ENCODE measurements around the gene HIVEP1.

The HIVEP1 gene

GRCh38 chr6:12118607-12119006 is 106.5 kb downstream of the HIVEP1 start:
- no peak for DNase-seq (ENCODE audit: low read depth)
- TF ChIP-seq CTCF (conservative IDR thresholded peaks at IDR 0.05; ENCODE audit: low read length): no peak
- H3K4me3 ChIP-seq (ENCODE audit: low read length): no peak overlapping the region

GRCh38 chr6:12119085-12119588 is 107.0 kb downstream of the HIVEP1 start:
- no peak for TF ChIP-seq CTCF (conservative IDR thresholded peaks at IDR 0.05; ENCODE audit: low read length)
- no peak overlapping the region for H3K4me3 ChIP-seq (ENCODE audit: low read length)
- DNase-seq (ENCODE audit: low read depth): no peak

GRCh38 chr6:12125396-12125795 is 113.3 kb downstream of the HIVEP1 start:
- TF ChIP-seq CTCF (conservative IDR thresholded peaks at IDR 0.05; ENCODE audit: low read length): no peak
- no peak for DNase-seq (ENCODE audit: low read depth)
- no peak overlapping the region for H3K4me3 ChIP-seq (ENCODE audit: low read length)

- TF ChIP-seq CTCF (conservative IDR thresholded peaks at IDR 0.05; ENCODE audit: low read length): no peak
- H3K4me3 ChIP-seq (ENCODE audit: low read length): no peak overlapping the region
- no peak for DNase-seq (ENCODE audit: low read depth)
These were observed 113.9 kb downstream of the HIVEP1 start for GRCh38 chr6:12126051-12126450.

- H3K4me3 ChIP-seq (ENCODE audit: low read length): no peak overlapping the region
- DNase-seq (ENCODE audit: low read depth): no peak
- no peak for TF ChIP-seq CTCF (conservative IDR thresholded peaks at IDR 0.05; ENCODE audit: low read length)
These were observed 117.4 kb downstream of the HIVEP1 start for GRCh38 chr6:12129523-12129922.

- H3K4me3 ChIP-seq (ENCODE audit: low read length): no peak overlapping the region
- DNase-seq (ENCODE audit: low read depth): peak; percentile 6
- no peak for TF ChIP-seq CTCF (conservative IDR thresholded peaks at IDR 0.05; ENCODE audit: low read length)
These were observed 120.5 kb downstream of the HIVEP1 start for GRCh38 chr6:12132351-12133222.

GRCh38 chr6:12134581-12134980 is 122.5 kb downstream of the HIVEP1 start:
- no peak overlapping the region for H3K4me3 ChIP-seq (ENCODE audit: low read length)
- TF ChIP-seq CTCF (conservative IDR thresholded peaks at IDR 0.05; ENCODE audit: low read length): no peak
- DNase-seq (ENCODE audit: low read depth): no peak
